GM19025 (cell line): ENCODE data around the gene RGS16.
"Not testable (repeated sequence)": the region's sequence is repeated elsewhere in the genome, so short reads cannot be mapped to it uniquely, and the experiment has no call there.

ENCODE experiments used
- ATAC-seq: cut with Tn5 transposase; IDR thresholded peaks from one replicate; pipeline ENCODE4 v1.9.1; 2021; ENCODE audit warnings: mild to moderate bottlenecking, low read depth, moderate library complexity; ENCODE audit not compliant: unreplicated experiment

The RGS16 gene, protein sequence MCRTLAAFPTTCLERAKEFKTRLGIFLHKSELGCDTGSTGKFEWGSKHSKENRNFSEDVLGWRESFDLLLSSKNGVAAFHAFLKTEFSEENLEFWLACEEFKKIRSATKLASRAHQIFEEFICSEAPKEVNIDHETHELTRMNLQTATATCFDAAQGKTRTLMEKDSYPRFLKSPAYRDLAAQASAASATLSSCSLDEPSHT

GRCh38 chr1:182604175-182605164 lies at the start of gene RGS16:
TSS of gene RGS16 (minus strand) at chr1:182604389. CDS start at chr1:182604259, 130 bp downstream.
- ATAC-seq, result peak; percentile 93

DNA sequence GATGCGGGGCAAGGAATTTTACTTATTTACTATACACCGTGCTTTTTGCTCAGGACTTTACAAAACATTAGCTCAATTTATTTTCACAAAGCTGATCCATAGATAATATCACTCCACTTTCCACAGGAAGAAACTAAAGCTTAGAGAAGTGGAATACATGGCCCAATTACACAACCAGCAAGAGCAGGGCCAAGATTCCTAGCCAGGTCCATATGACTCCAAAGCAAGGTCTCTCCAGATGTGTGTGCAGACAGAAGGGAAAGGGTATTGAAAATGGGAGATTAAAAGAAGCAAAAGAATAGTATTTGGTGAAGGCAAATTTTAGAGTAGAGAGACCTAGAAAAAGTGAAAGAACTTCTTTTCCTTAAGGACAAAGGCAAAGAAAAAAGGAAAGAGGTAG lies 49.8 kb upstream of the RGS16 start:
- no peak for ATAC-seq

DNA sequence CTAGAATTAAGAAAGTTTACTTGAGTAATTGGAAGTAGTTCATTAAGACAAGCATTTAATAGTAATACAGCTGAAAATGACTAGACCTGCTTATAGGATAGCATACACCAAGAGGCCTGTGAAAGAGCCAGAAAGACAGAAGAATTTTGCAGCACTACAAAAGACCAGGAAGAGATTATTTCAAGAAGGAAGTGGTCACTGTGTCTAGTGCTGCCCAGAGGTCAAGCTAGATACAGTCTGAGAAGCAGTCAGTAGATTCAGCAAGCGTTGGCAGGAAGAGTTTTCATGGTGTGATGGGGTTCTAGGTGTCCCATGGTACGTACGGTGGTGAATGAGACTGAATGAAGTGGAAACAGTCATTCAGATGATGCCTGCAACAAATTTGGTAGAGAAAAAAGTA lies 48.7 kb upstream of the RGS16 start:
- no peak for ATAC-seq

- ATAC-seq, result no peak
Observed at GRCh38 chr1:182651339-182651724, 47.1 kb upstream of the RGS16 start.

DNA sequence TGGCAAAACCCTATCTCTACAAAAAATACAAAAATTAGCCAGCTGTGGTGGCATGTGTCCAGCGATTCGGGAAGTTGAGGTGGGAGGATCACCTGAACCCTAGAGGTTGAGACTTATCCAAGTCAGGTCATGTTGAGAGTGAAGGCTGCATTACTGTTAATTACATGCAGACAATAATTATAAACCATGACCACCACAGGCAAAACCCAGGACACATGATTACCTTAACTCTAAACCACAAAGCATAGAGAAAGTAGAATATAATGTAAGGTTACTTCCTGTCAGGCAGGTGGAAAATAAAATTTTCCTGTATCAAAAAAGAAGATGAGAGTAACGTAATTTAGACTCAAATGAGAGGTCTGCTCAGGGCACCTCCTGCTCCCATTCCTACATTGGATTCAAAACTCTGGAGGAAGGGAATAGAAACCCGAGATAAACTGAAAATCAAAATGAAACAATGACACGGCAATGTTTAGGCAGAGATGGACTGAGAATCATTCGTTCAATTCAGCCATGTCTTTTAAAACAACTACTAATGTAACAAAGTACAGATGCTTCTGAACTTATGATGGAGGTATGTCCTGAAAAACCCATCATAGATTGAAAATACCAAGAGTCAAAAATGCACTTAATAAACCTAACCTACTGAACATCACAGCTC lies 46.6 kb upstream of the RGS16 start:
- no peak for ATAC-seq

GRCh38 chr1:182649041-182649440 lies 44.9 kb upstream of the RGS16 start:
- no peak for ATAC-seq

- ATAC-seq, result no peak
Observed at GRCh38 chr1:182646739-182647138, 42.5 kb upstream of the RGS16 start.

- ATAC-seq, result no peak
Observed at GRCh38 chr1:182644886-182645285, 40.7 kb upstream of the RGS16 start.

GRCh38 chr1:182643699-182644098 lies 39.5 kb upstream of the RGS16 start:
- no peak for ATAC-seq

GRCh38 chr1:182642461-182642860 lies 38.3 kb upstream of the RGS16 start:
- no peak for ATAC-seq

- no peak for ATAC-seq
Observed at GRCh38 chr1:182641561-182641960, 37.4 kb upstream of the RGS16 start.

DNA sequence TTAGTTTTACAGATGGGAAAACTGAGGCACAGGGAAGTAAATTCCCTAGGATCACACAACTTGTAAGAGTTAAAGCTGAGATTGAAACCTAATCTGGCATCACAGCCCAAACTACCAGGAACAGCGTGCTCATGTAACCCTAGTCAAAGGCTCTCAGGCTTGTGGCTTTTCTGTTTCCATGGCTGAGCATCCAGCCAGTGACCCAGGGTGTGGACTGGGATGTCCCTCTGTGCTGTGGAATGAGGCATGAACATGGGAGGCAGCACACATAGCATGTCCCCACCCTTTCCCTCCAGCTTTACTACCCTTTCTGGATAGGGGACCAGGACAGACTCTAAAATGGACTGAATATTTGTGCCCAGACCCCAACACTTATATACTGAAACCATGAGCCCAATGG lies 35.1 kb upstream of the RGS16 start:
- no peak for ATAC-seq

DNA sequence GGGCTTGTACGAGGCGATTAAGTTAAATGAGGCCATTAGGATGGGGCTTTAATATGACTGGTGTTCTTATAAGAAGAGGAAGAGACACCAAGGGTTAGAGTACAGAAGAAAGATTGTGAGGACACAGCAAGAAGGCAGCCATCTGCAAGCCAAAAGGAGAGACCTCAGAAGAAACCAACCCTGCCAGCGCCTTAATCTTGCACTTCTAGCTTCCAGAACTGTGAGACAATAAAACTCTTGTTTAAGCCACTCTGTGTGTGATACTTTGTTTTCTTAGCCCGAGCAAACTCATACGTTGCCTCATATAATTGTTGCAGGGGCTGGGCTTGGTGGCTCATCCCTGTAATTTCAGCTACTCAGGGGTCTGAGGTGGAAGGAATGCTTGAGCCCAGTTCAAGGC lies 33.6 kb upstream of the RGS16 start:
- ATAC-seq, result no peak

GRCh38 chr1:182635871-182636270 lies 31.7 kb upstream of the RGS16 start:
- ATAC-seq, result no peak

DNA sequence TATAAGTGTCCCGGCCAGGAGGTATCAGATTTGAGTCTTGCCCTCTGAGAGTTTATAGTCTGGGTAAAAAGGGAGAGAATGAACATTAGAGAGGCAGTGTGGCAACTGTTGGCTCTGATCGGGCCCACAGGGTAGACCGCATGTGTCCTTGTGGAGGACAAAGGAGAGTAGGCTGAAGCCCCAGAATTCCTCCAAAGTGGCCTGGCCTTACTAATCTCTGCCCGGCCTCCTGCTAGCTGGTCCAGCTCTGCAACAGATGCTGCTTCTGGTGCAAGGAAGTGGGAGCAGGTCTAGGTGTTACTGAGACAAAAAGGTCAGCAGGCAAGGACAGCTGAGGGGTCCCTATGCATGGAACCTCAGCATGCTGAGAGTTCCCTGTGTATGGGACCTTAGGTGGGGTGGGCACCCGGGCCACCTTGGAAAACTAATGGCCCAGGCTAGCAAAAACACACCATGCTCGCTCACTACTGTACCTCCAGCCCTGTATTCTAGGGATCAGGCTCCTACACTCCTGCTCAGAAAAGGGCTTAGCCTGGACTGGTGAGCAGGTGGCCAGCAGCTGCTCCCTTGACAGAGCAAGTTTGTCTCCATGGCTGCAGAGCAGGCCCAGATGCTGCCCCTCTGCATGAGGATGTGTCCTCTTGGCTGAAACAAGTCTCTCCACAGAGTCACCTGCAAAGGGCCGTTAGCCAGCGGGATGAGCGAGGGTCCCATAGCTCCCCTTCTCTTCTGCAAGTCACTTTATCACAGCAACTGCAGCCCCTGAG lies 30.3 kb upstream of the RGS16 start:
- no peak for ATAC-seq

DNA sequence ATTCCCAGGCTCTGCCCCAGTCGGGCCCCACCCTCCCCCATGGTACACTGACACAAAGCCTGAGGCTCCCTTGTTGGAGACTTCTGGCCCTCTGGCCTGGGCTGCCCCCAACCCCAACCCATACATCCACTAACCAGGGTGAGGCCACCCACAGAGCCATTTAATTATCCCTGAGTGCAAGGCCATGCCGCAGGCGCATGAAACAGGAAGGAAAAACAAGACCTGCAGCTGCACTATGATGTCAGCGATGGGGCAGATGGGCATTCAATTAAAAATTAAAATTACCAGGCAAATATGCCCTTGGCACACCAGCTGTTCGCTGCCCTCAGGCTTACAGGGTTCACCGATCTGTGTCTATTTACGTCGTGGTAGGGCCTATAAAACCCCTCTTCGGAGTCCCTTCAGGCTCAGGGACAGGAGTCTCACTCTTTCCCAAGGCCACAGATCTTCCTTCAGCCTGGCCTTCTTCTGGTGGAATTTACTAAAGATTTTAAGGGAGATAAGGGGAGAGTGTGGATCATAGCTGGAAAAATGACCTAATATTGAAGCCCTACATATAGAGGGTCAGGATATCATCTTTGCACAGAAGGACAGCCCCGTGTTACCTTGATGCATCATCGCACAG lies 29.6 kb upstream of the RGS16 start:
- ATAC-seq, result no peak

DNA sequence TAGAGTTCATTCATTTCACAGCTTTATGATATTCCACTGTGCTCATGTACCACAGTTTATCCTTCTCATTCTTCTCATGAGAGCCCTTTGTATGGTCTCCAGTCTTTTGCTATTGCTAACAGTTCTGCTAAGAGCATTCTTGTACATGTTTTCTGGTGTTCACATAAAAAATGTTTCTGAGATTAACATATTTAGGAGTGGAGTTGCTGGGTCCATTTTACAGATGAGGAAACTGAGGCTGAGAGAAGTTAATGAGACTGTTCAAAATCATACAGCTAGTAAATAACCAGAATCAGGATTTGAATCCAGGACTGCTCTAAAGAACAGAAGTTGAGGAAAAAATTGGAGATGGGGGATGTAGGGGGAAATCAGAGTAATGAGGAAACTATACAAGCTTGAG lies 28.8 kb upstream of the RGS16 start:
- no peak for ATAC-seq

DNA sequence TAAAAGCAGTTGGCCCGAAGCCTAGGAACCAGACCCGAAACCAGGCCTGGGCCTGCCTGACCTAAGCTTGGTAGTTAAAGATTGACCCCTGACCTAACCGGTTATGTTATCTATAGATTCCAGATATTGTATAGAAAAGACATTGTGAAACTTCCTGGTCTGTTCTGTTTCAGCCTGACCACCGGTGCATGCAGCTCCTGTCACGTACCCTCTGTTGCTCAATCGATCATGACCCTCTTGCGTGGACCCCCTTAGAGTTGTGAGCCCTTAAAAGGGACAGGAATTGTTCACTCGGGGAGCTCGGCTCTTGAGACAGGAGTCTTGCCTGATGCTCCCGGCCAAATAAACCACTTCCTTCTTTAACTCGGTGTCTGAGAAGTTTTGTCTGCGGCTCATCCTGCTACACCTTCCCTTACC lies 28.3 kb upstream of the RGS16 start:
- not testable (repeated sequence) for ATAC-seq

DNA sequence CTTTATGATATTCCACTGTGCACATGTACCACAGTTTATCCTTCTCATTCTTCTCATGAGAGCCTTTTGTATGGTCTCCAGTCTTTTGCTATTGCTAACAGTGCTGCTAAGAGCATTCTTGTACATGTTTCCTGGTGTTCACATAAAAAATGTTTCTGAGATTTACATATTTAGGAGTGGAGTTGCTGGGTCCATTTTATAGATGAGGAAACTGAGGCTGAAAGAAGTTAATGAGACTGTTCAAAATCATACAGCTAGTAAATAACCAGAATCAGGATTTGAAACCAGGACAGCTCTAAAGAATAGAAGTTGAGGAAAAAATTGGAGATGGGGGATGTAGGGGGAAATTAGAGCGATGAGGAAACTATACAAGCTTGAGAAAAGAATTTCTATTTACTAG lies 27.8 kb upstream of the RGS16 start:
- ATAC-seq, result no peak

- ATAC-seq, result no peak
Observed at GRCh38 chr1:182631053-182631677, 27.0 kb upstream of the RGS16 start.
